Type B pancreatic cell (in vitro differentiated cells): ENCODE results near the gene ZDHHC14. TPM values are rescaled to one million over a fixed set of nuclear protein-coding genes. Genes with fewer than 3 reads are reported as not detected.

Experiments used
- DNase-seq: peaks from one replicate; pipeline ENCODE4 v3.0.0; 2021; ENCODE audit warnings: mixed read lengths; ENCODE audit not compliant: unreplicated experiment; ENCODE audit errors: extremely low spot score
- H3K27ac Mint-ChIP-seq: 2 replicates; pipeline ENCODE4 v1.8.0; 2021; ENCODE audit warnings: mild to moderate bottlenecking, mixed read lengths
- H3K27me3 Mint-ChIP-seq: 2 replicates; pipeline ENCODE4 v1.8.0; 2021; ENCODE audit warnings: mixed read lengths
- H3K36me3 Mint-ChIP-seq: 2 replicates; pipeline ENCODE4 v1.8.0; 2021; ENCODE audit warnings: mixed read lengths
- H3K4me1 Mint-ChIP-seq: one replicate; pipeline ENCODE4 v1.8.0; 2021; ENCODE audit warnings: mixed read lengths; ENCODE audit not compliant: unreplicated experiment
- H3K4me3 Mint-ChIP-seq: 2 replicates; pipeline ENCODE4 v1.8.0; 2021; ENCODE audit warnings: mild to moderate bottlenecking, mixed read lengths
- H3K9me3 Mint-ChIP-seq: 2 replicates; pipeline ENCODE4 v1.8.0; 2021; ENCODE audit warnings: mixed read lengths
- total RNA-seq: library from RNA; stranded (reverse); gene quantifications from 2 replicates; pipeline ENCODE4 v1.2.1, GENCODE V29; 2021; ENCODE audit warnings: low replicate concordance
- TF ChIP-seq, protein P1 (sequence below): fragments of 200-600 bp; sonication (generic); conservative IDR thresholded peaks from 2 replicates; pipeline ENCODE4 v1.5.0; 2021; ENCODE audit warnings: antibody characterized with exemption, mild to moderate bottlenecking

The ZDHHC14 gene
- total RNA-seq, 1 donor from 2014 or later = 11.1 TPM

DNA sequence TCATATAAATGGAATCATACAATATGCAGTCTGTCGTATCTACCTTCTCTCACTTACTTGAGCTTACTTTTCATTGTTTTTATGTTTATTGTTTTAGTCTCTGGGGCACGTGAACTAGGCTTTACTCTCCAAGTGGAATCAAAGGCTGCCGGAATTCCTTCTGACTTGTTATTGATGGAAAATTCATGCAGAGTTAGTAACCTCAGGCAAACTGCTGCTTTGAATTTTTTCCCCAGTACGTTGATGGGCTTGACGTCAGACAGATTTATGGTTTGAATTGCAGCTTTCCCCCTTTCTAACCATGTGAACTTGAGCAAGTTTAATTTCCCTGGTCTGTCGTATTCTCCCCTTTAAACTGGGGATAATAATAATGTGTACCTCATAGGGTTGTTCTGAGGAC lies 68.6 kb downstream of the ZDHHC14 start:
- Mint-ChIP-seq H3K27me3 (no peaks in the 10 kb centered on the region), H3K27ac (peak overlapping the region; percentile 5), H3K4me1 (peaks cover 9% of the 10 kb centered on the region), H3K4me3 (no peak overlapping the region), H3K36me3 (no peaks in the 10 kb centered on the region), H3K9me3 (no peaks in the 10 kb centered on the region)
- TF ChIP-seq, protein P1, sequence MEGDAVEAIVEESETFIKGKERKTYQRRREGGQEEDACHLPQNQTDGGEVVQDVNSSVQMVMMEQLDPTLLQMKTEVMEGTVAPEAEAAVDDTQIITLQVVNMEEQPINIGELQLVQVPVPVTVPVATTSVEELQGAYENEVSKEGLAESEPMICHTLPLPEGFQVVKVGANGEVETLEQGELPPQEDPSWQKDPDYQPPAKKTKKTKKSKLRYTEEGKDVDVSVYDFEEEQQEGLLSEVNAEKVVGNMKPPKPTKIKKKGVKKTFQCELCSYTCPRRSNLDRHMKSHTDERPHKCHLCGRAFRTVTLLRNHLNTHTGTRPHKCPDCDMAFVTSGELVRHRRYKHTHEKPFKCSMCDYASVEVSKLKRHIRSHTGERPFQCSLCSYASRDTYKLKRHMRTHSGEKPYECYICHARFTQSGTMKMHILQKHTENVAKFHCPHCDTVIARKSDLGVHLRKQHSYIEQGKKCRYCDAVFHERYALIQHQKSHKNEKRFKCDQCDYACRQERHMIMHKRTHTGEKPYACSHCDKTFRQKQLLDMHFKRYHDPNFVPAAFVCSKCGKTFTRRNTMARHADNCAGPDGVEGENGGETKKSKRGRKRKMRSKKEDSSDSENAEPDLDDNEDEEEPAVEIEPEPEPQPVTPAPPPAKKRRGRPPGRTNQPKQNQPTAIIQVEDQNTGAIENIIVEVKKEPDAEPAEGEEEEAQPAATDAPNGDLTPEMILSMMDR = no peak
- DNase-seq = no peak

DNA sequence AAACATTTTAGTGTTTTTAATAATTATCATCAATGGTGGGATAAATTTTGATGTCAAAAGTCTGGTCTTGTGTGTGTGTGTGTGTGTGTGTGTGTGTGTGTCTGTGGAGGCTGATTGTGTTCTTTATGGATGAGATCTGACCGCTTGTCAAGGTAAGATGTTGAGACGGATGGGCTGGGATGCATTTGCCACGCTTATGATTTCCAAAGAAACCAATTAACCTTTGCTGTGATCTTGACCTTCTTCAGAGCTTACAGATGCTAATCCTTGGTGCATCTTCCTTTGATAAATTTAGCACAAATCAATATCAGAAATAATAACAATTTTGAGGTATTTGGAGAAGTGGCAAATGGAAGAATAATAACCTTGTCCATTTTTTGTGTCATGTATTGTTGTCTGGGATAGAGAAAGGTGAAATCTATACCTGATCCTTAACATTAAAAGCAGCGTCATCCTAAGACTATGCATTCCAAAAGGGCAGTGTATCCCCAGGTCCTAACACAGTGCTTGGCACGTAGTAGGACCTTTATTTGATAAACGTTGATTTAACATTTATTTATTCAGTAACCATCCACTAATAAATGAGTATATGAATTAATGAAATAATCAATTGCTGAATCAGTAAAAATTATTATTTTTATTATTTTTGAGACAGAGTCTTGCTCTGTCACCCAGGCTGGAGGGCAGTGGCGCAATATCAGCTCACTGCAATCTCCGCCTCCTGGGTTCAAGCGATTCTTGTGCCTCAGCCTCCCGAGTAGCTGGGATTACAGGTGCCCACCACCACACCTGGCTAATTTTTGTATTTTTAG lies 70.1 kb downstream of the ZDHHC14 start:
- H3K36me3 Mint-ChIP-seq = no peaks in the 10 kb centered on the region
- peaks cover 23% of the 10 kb centered on the region for H3K4me1 Mint-ChIP-seq
- no peak overlapping the region for H3K27ac Mint-ChIP-seq
- no peaks in the 10 kb centered on the region for H3K9me3 Mint-ChIP-seq
- TF ChIP-seq, protein P1 = no peak
- DNase-seq = no peak
- H3K27me3 Mint-ChIP-seq = peaks cover under 1% of the 10 kb centered on the region
- no peak overlapping the region for H3K4me3 Mint-ChIP-seq

DNA sequence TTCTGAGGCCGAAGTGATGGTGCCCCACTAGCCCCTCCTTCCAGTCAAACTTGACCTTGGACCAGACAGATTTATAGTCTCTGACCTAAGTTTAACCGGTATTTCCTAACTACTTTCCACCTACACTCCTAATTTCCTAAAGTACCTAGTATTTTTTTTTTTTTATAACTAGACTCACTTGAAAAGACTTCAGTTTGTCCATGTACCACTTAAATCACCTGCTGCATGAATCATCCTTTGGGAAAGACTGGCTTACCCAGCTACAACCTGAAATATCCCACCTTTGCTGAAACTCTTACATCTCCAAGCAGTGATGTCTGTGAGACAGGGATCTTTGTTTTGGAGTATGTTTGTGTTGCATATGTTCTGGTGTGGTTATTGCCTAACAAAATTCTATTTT lies 71.1 kb downstream of the ZDHHC14 start:
- H3K4me1 Mint-ChIP-seq = peaks cover 28% of the 10 kb centered on the region
- TF ChIP-seq, protein P1 = no peak
- peaks cover 5% of the 10 kb centered on the region for H3K27me3 Mint-ChIP-seq
- no peaks in the 10 kb centered on the region for H3K36me3 Mint-ChIP-seq
- H3K9me3 Mint-ChIP-seq = no peaks in the 10 kb centered on the region
- no peak overlapping the region for H3K4me3 Mint-ChIP-seq
- no peak overlapping the region for H3K27ac Mint-ChIP-seq
- no peak for DNase-seq

DNA sequence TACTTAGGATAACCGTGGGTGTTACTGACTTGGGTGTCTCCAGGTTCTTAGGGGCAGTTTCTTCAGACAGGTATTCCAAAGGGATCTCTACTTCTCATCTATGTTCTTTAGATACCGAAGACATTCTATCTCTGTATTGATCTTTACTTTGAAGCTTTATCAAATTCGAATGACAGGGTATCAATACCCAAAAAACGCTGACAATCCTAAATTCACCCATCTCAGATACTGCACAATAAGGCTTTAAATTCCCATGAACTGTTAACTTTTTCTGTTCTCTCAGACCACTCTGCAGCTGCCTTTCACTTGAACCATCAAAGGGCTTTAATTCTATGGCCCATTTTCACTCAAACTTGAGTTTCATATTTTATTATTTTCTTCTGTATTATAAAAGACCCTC lies 72.1 kb downstream of the ZDHHC14 start:
- no peak overlapping the region for H3K4me3 Mint-ChIP-seq
- H3K36me3 Mint-ChIP-seq = no peaks in the 10 kb centered on the region
- TF ChIP-seq, protein P1 = no peak
- peaks cover 31% of the 10 kb centered on the region for H3K4me1 Mint-ChIP-seq
- H3K27me3 Mint-ChIP-seq = peaks cover 5% of the 10 kb centered on the region
- no peak overlapping the region for H3K27ac Mint-ChIP-seq
- no peak for DNase-seq
- no peaks in the 10 kb centered on the region for H3K9me3 Mint-ChIP-seq

DNA sequence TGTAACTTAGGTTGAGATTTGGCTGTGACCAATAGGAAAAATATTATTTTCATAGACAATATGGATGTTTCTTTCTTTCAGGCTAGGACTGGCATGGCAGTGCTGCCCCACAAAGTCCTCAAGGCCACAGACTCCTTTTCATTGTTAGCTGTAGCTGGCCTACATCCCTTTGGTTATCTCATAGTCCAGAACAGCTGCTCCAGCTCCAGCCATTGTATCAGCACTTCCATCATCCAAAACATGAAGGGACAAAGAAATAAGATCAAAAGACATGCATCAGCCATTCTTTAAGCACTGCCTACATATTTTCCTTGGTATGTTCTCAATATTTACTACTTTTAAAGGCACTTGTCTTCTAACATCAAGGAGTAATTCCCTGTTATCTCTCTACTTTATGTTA lies 73.0 kb downstream of the ZDHHC14 start:
- no peaks in the 10 kb centered on the region for H3K9me3 Mint-ChIP-seq
- H3K27me3 Mint-ChIP-seq = peaks cover 5% of the 10 kb centered on the region
- H3K4me3 Mint-ChIP-seq = no peak overlapping the region
- H3K27ac Mint-ChIP-seq = no peak overlapping the region
- peaks cover 31% of the 10 kb centered on the region for H3K4me1 Mint-ChIP-seq
- TF ChIP-seq, protein P1 = no peak
- H3K36me3 Mint-ChIP-seq = no peaks in the 10 kb centered on the region
- DNase-seq = no peak
